GM21723 (cell line): ENCODE results near the gene RPN2.
"Not testable (repeated sequence)": the region's sequence is repeated elsewhere in the genome, so short reads cannot be mapped to it uniquely, and the experiment has no call there.

Experiments used
- ATAC-seq: cut with Tn5 transposase; IDR thresholded peaks from one replicate; pipeline ENCODE4 v1.9.1; 2021; ENCODE audit warnings: mild to moderate bottlenecking, moderate library complexity; ENCODE audit not compliant: unreplicated experiment

The RPN2 gene

GRCh38 chr20:37178839-37179682 lies at the start of gene RPN2, which contains the start of gene MROH8:
Gene RPN2, plus strand, starts transcription at chr20:37179330. Its CDS starts 27 bp downstream, at chr20:37179357.
Gene MROH8, minus strand, starts transcription at chr20:37179548.
- ATAC-seq: peak; percentile 90

- ATAC-seq: no peak
These were observed 47.6 kb upstream of the RPN2 start for GRCh38 chr20:37131486-37131885.

GRCh38 chr20:37133952-37134351 lies 45.2 kb upstream of the RPN2 start:
- no peak for ATAC-seq

GRCh38 chr20:37137547-37137946 lies 41.6 kb upstream of the RPN2 start:
- ATAC-seq: no peak

GRCh38 chr20:37142708-37143107 lies 36.4 kb upstream of the RPN2 start:
- ATAC-seq: no peak

- no peak for ATAC-seq
These were observed 34.2 kb upstream of the RPN2 start for GRCh38 chr20:37144856-37145404.

- no peak for ATAC-seq
These were observed 31.9 kb upstream of the RPN2 start for GRCh38 chr20:37147250-37147649.

- not testable (repeated sequence) for ATAC-seq
These were observed 28.3 kb upstream of the RPN2 start for GRCh38 chr20:37150864-37151263.

GRCh38 chr20:37151529-37151928 lies 27.6 kb upstream of the RPN2 start:
- ATAC-seq: no peak

GRCh38 chr20:37152284-37152683 lies 26.8 kb upstream of the RPN2 start:
- ATAC-seq: no peak

- ATAC-seq: no peak
These were observed 24.3 kb upstream of the RPN2 start for GRCh38 chr20:37154684-37155298.

- ATAC-seq: no peak
These were observed 23.1 kb upstream of the RPN2 start for GRCh38 chr20:37155987-37156386.

- ATAC-seq: no peak
These were observed 20.9 kb upstream of the RPN2 start for GRCh38 chr20:37158248-37158647.

- ATAC-seq: no peak
These were observed 18.4 kb upstream of the RPN2 start for GRCh38 chr20:37160683-37161082.

GRCh38 chr20:37161830-37162549 lies 17.1 kb upstream of the RPN2 start:
- no peak for ATAC-seq

- ATAC-seq: no peak
These were observed 16.5 kb upstream of the RPN2 start for GRCh38 chr20:37162646-37163045.

- no peak for ATAC-seq
These were observed 15.1 kb upstream of the RPN2 start for GRCh38 chr20:37163832-37164554.

- ATAC-seq: no peak
These were observed 14.1 kb upstream of the RPN2 start for GRCh38 chr20:37165031-37165430.

GRCh38 chr20:37166867-37167266 lies 12.3 kb upstream of the RPN2 start:
- no peak for ATAC-seq

- ATAC-seq: no peak
These were observed 6.3 kb upstream of the RPN2 start for GRCh38 chr20:37172836-37173235.
